HFFc6 (cell line): Measurements from ENCODE around the gene PCCA. TPM values are rescaled to one million over a fixed set of nuclear protein-coding genes. Genes with fewer than 3 reads are reported as not detected.

Experiments
- DNase-seq: peaks from one replicate; pipeline ENCODE4 v3.0.0-alpha.2; 2018
- H3K27ac Mint-ChIP-seq: 2 replicates; pipeline ENCODE4 v1.8.0; 2020; ENCODE audit warnings: mild to moderate bottlenecking, mixed read lengths
- H3K27me3 Mint-ChIP-seq: 2 replicates; pipeline ENCODE4 v1.8.0; 2021; ENCODE audit warnings: mild to moderate bottlenecking, moderate library complexity, mixed read lengths; ENCODE audit not compliant: insufficient read depth
- H3K36me3 Mint-ChIP-seq: 2 replicates; pipeline ENCODE4 v1.8.0; 2021; ENCODE audit warnings: low read depth, mixed read lengths
- H3K4me1 Mint-ChIP-seq: 2 replicates; pipeline ENCODE4 v1.8.0; 2020; ENCODE audit warnings: low read depth, mixed read lengths
- H3K4me3 Mint-ChIP-seq: 2 replicates; pipeline ENCODE4 v1.8.0; 2020; ENCODE audit warnings: mild to moderate bottlenecking, moderate library complexity, mixed read lengths
- H3K9me3 Mint-ChIP-seq: 2 replicates; pipeline ENCODE4 v1.8.0; 2020; ENCODE audit warnings: mild to moderate bottlenecking, mixed read lengths
- CTCF ChIP-seq: fragments of 200-600 bp; sonication (generic); IDR thresholded peaks from 2 replicates; pipeline ENCODE4 v1.5.0; 2021; ENCODE audit warnings: antibody characterized with exemption, mild to moderate bottlenecking
- total RNA-seq, 6 experiments: library from RNA; stranded (reverse); fragmentation: NEBNext Ultra II Directional; extraction: Animal tissue kit (Norgen Biotek cat#: 25700); gene quantifications; 2 replicates in 1 of 6; 3 replicates in 5 of 6; pipeline ENCODE4 v1.2.3, GENCODE V29; 2021

PCCA gene
- total RNA-seq, 6 experiments from 2014 or later = 12.9 to 16.9 (median 14.7) TPM

GRCh38 chr13:100464006-100464405, 375.1 kb downstream of the PCCA start:
- Mint-ChIP-seq H3K36me3 (peaks cover 5% of the 10 kb centered on the region; the same call in 1 of the 2 replicates), H3K27me3 (no peaks in the 10 kb centered on the region; the same call in 1 of the 2 replicates), H3K4me3 (no peak overlapping the region), H3K4me1 (peaks cover 22% of the 10 kb centered on the region), H3K9me3 (no peaks in the 10 kb centered on the region), H3K27ac (no peak overlapping the region)
- DNase-seq = no peak
- TF ChIP-seq CTCF = no peak

- TF ChIP-seq CTCF = no peak
- Mint-ChIP-seq H3K36me3 (no peaks in the 10 kb centered on the region), H3K27me3 (no peaks in the 10 kb centered on the region; the same call in 1 of the 2 replicates), H3K4me3 (no peak overlapping the region), H3K27ac (no peak overlapping the region), H3K4me1 (peaks cover 22% of the 10 kb centered on the region), H3K9me3 (no peaks in the 10 kb centered on the region)
- DNase-seq = no peak
These were observed 376.7 kb downstream of the PCCA start for GRCh38 chr13:100465558-100465957.

GRCh38 chr13:100470866-100471505, 382.1 kb downstream of the PCCA start:
- no peak for TF ChIP-seq CTCF
- H3K4me3 Mint-ChIP-seq = no peak overlapping the region
- no peaks in the 10 kb centered on the region; the same call in 1 of the 2 replicates for H3K36me3 Mint-ChIP-seq
- no peaks in the 10 kb centered on the region for H3K9me3 Mint-ChIP-seq
- H3K4me1 Mint-ChIP-seq = no peaks in the 10 kb centered on the region
- H3K27me3 Mint-ChIP-seq = no peaks in the 10 kb centered on the region; the same call in none of the 2 replicates
- H3K27ac Mint-ChIP-seq = no peak overlapping the region
- DNase-seq = no peak

- Mint-ChIP-seq H3K36me3 (no peaks in the 10 kb centered on the region; the same call in 1 of the 2 replicates), H3K4me3 (no peak overlapping the region), H3K27me3 (no peaks in the 10 kb centered on the region; the same call in none of the 2 replicates), H3K9me3 (no peaks in the 10 kb centered on the region), H3K4me1 (no peaks in the 10 kb centered on the region), H3K27ac (no peak overlapping the region)
- no peak for TF ChIP-seq CTCF
- no peak for DNase-seq
These were observed 384.2 kb downstream of the PCCA start for GRCh38 chr13:100473087-100473486.

- no peak for TF ChIP-seq CTCF
- no peak overlapping the region for H3K27ac Mint-ChIP-seq
- H3K27me3 Mint-ChIP-seq = no peaks in the 10 kb centered on the region; the same call in none of the 2 replicates
- no peaks in the 10 kb centered on the region; the same call in 1 of the 2 replicates for H3K36me3 Mint-ChIP-seq
- no peaks in the 10 kb centered on the region for H3K9me3 Mint-ChIP-seq
- no peaks in the 10 kb centered on the region for H3K4me1 Mint-ChIP-seq
- H3K4me3 Mint-ChIP-seq = no peak overlapping the region
- no peak for DNase-seq
These were observed 384.7 kb downstream of the PCCA start for GRCh38 chr13:100473501-100474044.
